H54 (cell line): ENCODE results near the gene MXD4.

Experiments used
- DNase-seq: peaks from one replicate; pipeline ENCODE4 v3.0.0; 2011; ENCODE audit warnings: low spot score, mixed read lengths; ENCODE audit not compliant: insufficient read length
- FAIRE-seq: peaks from 3 replicates; lab custom pipeline; 2011; peaks lifted over from hg19 to GRCh38; lab: Jason Lieb, UNC
- POLR2A ChIP-seq: IDR thresholded peaks from 2 replicates; pipeline ENCODE4 v1.6.1; 2011; ENCODE audit warnings: low read depth, mild to moderate bottlenecking, low read length

MXD4 gene

DNA sequence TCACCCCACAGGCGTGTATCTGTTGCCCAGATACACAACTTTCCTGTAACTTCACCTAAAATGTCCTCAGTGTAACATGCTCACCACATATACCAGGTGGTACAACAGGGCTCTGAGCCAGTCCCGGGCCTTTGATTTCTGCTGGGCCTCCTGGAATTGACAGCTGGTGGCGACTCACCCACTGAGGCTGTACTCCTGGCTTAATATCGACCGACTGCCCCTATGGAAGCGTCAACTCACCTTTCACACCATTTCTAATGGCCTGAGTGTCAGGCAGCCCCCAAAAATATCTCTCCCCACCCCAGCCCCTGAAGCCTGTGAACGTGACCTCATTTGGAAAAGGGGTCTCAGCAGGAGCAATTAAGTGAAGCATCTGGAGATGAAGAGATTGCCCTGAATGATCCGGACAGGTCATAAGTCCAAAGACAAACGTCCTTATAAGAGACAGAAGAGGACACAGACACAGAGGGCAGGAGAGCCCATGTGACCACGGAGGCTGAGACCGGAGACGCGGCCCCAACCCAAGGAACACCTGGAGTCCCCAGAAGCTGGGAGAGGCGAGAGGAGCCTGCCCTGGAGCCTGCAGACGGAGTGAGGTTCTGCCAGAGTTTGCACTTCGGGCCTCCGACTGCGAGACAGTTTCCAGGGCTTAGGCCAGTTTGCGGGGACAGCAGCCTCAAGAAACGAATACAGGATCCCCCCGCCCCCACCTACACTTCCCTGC, 12.6 kb upstream of the MXD4 start:
- no peak for FAIRE-seq
- no peak for TF ChIP-seq POLR2A
- no peak for DNase-seq

DNA sequence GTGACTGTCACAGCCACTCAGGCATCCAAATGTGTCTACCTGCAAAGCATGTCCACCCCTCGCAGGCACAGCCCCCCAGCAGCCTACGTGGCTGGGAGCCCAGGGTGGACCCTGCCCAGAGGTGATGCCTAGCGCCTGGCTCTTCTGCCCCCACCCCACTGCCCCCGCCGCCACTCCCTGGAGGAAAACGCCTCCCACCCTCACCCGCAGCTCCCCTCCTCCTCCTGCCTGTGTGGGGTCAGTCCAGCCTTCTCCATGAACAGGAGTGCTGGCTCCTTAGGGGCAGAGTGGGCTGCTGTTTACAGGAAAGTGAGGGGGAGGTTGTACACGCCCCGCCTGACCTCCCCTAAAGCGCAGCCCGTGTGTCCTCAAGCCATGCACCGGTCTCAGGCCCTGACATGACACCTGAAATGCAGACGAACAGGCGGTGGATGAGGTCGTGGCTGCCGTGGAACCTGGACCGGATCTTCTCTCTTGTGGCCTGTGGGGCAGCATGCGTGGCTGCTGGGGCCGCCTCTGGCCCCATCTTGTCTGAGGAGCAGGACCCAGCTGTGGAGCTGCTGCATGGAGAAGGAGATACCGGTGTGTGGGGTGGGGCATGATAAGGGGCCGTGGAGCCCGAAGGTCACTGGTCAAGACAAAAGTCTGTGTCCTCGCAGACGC, 11.9 kb upstream of the MXD4 start:
- no peak for TF ChIP-seq POLR2A
- FAIRE-seq (no peak), DNase-seq (no peak)

DNA sequence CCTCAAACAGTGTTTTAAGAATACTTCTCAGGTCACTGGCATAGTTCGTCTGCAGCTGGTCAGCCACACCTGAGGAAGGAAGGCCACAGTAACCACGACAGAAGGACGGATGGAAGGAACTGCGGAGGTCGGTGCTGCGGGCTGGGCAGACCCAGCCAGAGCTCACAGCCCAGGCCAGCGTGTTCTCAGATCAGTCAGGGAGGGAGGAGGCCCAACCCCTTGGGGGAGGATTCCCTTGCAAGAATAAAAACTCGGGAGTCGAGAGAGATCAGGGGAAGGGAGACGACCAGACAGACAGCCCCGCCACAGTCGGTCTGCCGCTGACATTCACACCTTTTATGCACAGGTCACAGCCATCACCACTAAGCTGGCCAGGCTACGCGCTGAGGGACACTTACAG, 11.3 kb upstream of the MXD4 start:
- FAIRE-seq (no peak), DNase-seq (no peak)
- TF ChIP-seq POLR2A, result no peak

DNA sequence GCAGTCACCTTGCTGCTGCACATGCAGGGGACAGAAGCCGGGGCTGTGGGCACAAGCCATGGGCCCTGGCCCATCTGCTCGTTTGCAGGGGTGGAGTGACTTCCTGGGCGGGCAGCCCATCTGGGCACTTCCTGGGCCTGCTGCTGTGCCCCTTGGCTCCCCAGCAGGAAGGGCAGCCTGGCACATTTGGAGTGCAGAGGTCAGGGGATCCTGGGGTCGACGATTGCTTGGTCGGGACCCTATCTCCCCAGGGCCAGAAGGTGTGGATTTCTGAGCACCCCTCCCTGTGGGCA, 10.9 kb upstream of the MXD4 start:
- FAIRE-seq (no peak), DNase-seq (no peak)
- TF ChIP-seq POLR2A, result no peak

DNA sequence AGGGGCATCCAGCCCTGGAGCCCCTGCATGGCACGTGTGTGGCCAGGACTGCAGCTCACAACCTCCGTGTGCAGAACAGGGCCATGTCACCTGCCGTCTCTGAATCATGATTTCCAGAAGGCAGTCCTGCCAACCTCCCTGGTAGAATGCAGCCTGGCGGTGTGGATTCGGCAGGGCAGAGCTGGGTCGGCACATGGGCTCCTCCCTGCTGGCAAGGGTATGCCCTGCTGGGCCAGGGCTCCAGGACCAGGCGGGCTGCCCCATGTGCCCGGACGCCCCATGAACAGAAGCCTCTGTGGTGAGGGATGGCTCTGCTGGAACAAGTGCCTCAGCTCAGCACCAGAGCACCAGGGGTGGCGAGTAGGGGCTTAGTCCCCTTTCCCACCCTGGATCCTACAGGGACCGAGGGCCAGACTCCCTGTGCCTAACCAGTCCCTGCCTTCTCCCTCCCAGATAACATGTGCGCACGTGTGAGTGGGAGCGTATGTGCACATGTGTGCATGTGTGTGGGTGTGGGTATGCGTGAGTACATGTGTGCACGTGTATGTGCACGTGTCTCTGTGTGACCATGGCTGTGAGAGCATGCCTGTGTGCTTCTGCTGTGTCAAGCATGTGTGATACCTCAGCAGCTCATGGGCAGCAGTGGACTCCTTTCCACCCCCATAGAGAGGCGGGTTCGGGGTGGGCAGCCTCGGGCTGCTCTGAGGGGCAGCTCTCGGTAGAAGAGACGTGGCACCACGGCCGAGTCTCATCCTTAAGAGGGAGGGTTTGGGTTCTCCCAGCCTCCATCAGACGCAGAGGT, 10.3 kb upstream of the MXD4 start:
- FAIRE-seq, result no peak
- TF ChIP-seq POLR2A, result no peak
- no peak for DNase-seq

- no peak for FAIRE-seq
- DNase-seq, result no peak
- no peak for TF ChIP-seq POLR2A
These were observed 9.5 kb upstream of the MXD4 start for GRCh38 chr4:2271279-2272025.

DNA sequence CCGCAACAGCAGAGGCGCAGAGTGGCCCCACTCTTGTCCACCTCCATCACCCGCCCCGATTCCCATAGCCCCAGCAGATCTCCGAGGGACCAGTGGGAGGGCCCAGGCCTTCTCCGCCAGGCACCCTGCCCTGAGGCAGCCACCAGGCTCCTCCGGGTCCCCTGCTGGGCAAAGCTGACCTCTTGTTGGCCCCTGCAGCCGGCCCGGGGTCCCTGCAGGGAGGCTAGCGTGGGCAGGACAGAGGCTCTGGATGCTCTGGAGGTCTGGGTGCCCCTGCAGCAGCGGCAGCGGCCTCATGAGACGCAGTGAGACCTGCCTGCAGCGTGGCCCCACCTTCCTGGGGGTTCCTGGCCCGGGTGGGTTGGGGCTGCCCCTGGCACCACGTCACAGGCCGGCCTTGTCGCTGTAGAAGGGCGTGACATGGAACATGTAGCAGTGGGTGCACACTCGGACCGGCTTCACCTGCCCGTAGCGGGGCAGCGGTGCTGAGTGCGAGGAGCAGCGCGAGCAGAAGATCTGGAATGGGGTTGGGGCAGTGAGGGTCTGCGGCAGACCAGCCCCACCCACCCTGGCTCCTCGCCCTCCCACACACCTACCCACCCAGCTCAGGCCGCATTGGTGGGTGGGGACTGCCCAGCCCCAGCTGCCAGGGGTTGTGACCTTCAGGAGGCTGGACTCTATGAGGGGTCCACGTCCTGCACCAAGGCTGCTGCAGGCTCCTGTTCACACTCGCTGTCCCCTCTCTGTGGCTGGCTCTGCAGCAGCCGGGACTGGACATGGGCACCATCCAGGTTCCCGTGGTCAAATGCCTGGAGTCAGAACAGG, 8.6 kb upstream of the MXD4 start:
- no peak for TF ChIP-seq POLR2A
- FAIRE-seq (no peak), DNase-seq (no peak)

GRCh38 chr4:2269618-2270163, 7.8 kb upstream of the MXD4 start:
- DNase-seq (no peak), FAIRE-seq (no peak)
- TF ChIP-seq POLR2A, result no peak

GRCh38 chr4:2269206-2269531, 7.3 kb upstream of the MXD4 start:
- DNase-seq, result no peak
- FAIRE-seq, result no peak
- TF ChIP-seq POLR2A, result no peak

DNA sequence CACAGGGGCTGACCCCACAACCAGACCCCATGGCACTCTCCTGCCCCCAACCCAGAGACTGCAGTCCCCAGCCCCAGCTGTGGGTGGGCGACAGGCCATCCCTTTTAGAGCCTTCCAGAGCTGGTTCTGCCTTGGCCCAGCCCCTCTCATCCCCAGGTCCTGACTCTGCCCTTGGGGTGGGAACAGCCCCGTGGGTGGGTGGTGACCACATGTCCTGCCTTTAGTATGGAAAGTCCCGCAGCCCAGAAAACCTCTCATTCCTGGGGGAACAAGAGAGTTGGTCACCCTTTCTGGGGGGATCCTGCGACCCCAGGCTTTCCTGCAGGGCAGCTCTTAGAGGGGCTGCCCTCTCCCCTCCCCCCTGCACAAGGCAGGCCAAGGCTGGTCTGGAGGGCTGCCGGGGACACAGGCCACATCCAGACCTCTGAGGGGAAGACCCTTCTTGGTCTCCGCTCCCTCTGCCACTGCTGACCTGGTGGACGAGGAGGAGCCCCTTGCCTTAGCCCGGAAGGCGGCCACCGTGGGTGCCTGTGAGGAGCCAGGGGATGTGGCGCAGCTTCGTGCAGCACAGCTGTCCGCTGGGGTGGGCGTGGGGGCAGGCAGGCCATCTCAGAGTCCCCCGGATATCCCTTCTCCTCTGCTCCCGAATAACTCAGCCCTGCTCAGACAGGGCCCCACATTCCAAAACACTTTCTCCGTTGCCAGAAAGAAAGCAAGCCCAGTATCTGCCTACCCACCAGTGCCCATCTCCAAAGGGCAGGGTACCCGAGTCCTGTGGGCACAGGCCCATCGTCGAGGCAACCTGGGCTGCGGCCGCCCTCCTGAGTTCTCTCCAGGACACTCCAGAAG, 6.7 kb upstream of the MXD4 start:
- DNase-seq, result no peak
- FAIRE-seq, result no peak
- TF ChIP-seq POLR2A, result no peak

DNA sequence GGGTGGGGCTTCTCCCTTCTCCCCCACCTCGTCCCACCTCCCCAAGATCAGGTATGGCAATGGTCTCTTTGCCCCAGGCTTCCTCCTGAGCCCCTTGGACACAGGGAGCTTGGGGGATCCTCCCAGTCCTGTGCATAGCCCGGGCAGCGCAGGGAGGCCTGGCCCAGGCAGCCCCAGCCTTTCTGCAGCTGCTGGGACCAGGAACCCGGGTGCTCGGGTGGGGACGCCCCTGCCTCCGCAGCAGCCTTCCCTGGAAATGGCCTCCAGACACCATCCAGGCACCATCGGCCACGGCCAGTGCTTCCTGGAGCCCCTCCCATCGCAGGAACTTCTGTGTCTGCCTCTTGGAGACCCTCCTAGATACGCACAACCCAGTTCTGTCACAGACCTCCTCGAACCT, 5.9 kb upstream of the MXD4 start:
- DNase-seq, result no peak
- no peak for TF ChIP-seq POLR2A
- FAIRE-seq, result no peak

GRCh38 chr4:2267320-2267811, 5.5 kb upstream of the MXD4 start:
- DNase-seq (no peak), FAIRE-seq (no peak)
- no peak for TF ChIP-seq POLR2A
